ENCODE results near the gene ZNF648.

The ZNF648 gene

GRCh38 chr1:182059936-182060335 lies 1.6 kb downstream of the ZNF648 start:
- Histone ChIP-seq H3K4me1 (ENCODE audit: control insufficient read depth, insufficient read depth, low read depth, low read length) (no peaks in the 10 kb centered on the region), H4K91ac (ENCODE audit: low read length) (no peak overlapping the region), H2BK12ac (ENCODE audit: low read length in 2 of 2) (no peak overlapping the region), H3K14ac (ENCODE audit: low read length in 2 of 2) (no peak overlapping the region), H3K4me3 (ENCODE audit: insufficient read depth in 1 of 2, low read depth in 1 of 2, low read length in 2 of 2) (no peak overlapping the region), H2AK5ac (ENCODE audit: low read length, severe bottlenecking) (no peak overlapping the region), H3K36me3 (ENCODE audit: control insufficient read depth in 1 of 2, insufficient read depth in 2 of 2, low read depth in 1 of 2, low read length in 2 of 2) (no peaks in the 10 kb centered on the region), H3K23ac (ENCODE audit: low read length in 2 of 2) (no peak overlapping the region), H2BK120ac (ENCODE audit: low read depth, low read length) (no peak overlapping the region), H4K8ac (ENCODE audit: low read length) (no peak overlapping the region), H2BK15ac (ENCODE audit: low read depth, poor library complexity, severe bottlenecking) (no peak overlapping the region), H2BK5ac (ENCODE audit: low read depth, low read length, poor library complexity, severe bottlenecking) (no peak overlapping the region), H3K27me3 (ENCODE audit: control insufficient read depth in 1 of 2, insufficient read depth in 1 of 2, low read length in 2 of 2) (peaks cover 0 to 47% of the 10 kb centered on the region in 2 experiments), H3K4me2 (ENCODE audit: low read length, poor library complexity, severe bottlenecking) (no peak overlapping the region), H3K9me3 (ENCODE audit: control insufficient read depth, low read length) (no peaks in the 10 kb centered on the region), H3K79me1 (replicated peaks; ENCODE audit: low read length, poor library complexity, severe bottlenecking) (no peaks in the 10 kb centered on the region), H3K18ac (ENCODE audit: low read depth in 1 of 2, low read length in 2 of 2) (no peak overlapping the region), H3K4ac (ENCODE audit: low read depth in 1 of 2, low read length in 2 of 2) (no peak overlapping the region), H2AFZ (ENCODE audit: low read depth, low read length) (no peak overlapping the region), H3K27ac (ENCODE audit: low read length, poor library complexity, severe bottlenecking) (no peak overlapping the region), H3K9ac (ENCODE audit: low read length) (no peak overlapping the region)
- DNase-seq: no peak
- WGBS: 67% methylated on average over 2 of the region's 2 CpGs

- no peak overlapping the region for H3K18ac ChIP-seq (ENCODE audit: low read depth in 1 of 2, low read length in 2 of 2)
- H3K36me3 ChIP-seq (ENCODE audit: control insufficient read depth in 1 of 2, insufficient read depth in 2 of 2, low read depth in 1 of 2, low read length in 2 of 2): no peaks in the 10 kb centered on the region
- no peak overlapping the region for H3K9ac ChIP-seq (ENCODE audit: low read length)
- no peak overlapping the region for H3K23ac ChIP-seq (ENCODE audit: low read length in 2 of 2)
- no peak overlapping the region for H2AK5ac ChIP-seq (ENCODE audit: low read length, severe bottlenecking)
- H2AFZ ChIP-seq (ENCODE audit: low read depth, low read length): no peak overlapping the region
- H3K27me3 ChIP-seq (ENCODE audit: control insufficient read depth in 1 of 2, insufficient read depth in 1 of 2, low read length in 2 of 2): peaks cover 0 to 45% of the 10 kb centered on the region in 2 experiments
- 90% methylated on average over 78 of the region's 80 CpGs for WGBS
- no peak overlapping the region for H3K4me2 ChIP-seq (ENCODE audit: low read length, poor library complexity, severe bottlenecking)
- H3K9me3 ChIP-seq (ENCODE audit: control insufficient read depth, low read length): no peaks in the 10 kb centered on the region
- no peak overlapping the region for H4K8ac ChIP-seq (ENCODE audit: low read length)
- no peak overlapping the region for H2BK12ac ChIP-seq (ENCODE audit: low read length in 2 of 2)
- H3K4me3 ChIP-seq (ENCODE audit: insufficient read depth in 1 of 2, low read depth in 1 of 2, low read length in 2 of 2): no peak overlapping the region
- DNase-seq: no peak
- no peak overlapping the region for H4K91ac ChIP-seq (ENCODE audit: low read length)
- H3K4me1 ChIP-seq (ENCODE audit: control insufficient read depth, insufficient read depth, low read depth, low read length): no peaks in the 10 kb centered on the region
- H3K4ac ChIP-seq (ENCODE audit: low read depth in 1 of 2, low read length in 2 of 2): no peak overlapping the region
- H3K14ac ChIP-seq (ENCODE audit: low read length in 2 of 2): no peak overlapping the region
- no peak overlapping the region for H2BK5ac ChIP-seq (ENCODE audit: low read depth, low read length, poor library complexity, severe bottlenecking)
- H2BK15ac ChIP-seq (ENCODE audit: low read depth, poor library complexity, severe bottlenecking): no peak overlapping the region
- no peaks in the 10 kb centered on the region for H3K79me1 ChIP-seq (replicated peaks; ENCODE audit: low read length, poor library complexity, severe bottlenecking)
- no peak overlapping the region for H2BK120ac ChIP-seq (ENCODE audit: low read depth, low read length)
- no peak overlapping the region for H3K27ac ChIP-seq (ENCODE audit: low read length, poor library complexity, severe bottlenecking)
These were observed 4.7 kb downstream of the ZNF648 start for GRCh38 chr1:182056601-182057366.

- Histone ChIP-seq H2BK5ac (ENCODE audit: low read depth, low read length, poor library complexity, severe bottlenecking) (no peak overlapping the region), H2BK120ac (ENCODE audit: low read depth, low read length) (no peak overlapping the region), H3K4ac (ENCODE audit: low read depth in 1 of 2, low read length in 2 of 2) (no peak overlapping the region), H2BK15ac (ENCODE audit: low read depth, poor library complexity, severe bottlenecking) (no peak overlapping the region), H2BK12ac (ENCODE audit: low read length in 2 of 2) (no peak overlapping the region), H2AFZ (ENCODE audit: low read depth, low read length) (no peak overlapping the region), H3K9me3 (ENCODE audit: control insufficient read depth, low read length) (no peaks in the 10 kb centered on the region), H3K27ac (ENCODE audit: low read length, poor library complexity, severe bottlenecking) (no peak overlapping the region), H3K27me3 (ENCODE audit: control insufficient read depth in 1 of 2, insufficient read depth in 1 of 2, low read length in 2 of 2) (peaks cover 0 to 29% of the 10 kb centered on the region in 2 experiments), H3K18ac (ENCODE audit: low read depth in 1 of 2, low read length in 2 of 2) (no peak overlapping the region), H3K36me3 (ENCODE audit: control insufficient read depth in 1 of 2, insufficient read depth in 2 of 2, low read depth in 1 of 2, low read length in 2 of 2) (no peaks in the 10 kb centered on the region), H3K23ac (ENCODE audit: low read length in 2 of 2) (no peak overlapping the region), H3K4me2 (ENCODE audit: low read length, poor library complexity, severe bottlenecking) (no peak overlapping the region), H4K8ac (ENCODE audit: low read length) (no peak overlapping the region), H3K4me1 (ENCODE audit: control insufficient read depth, insufficient read depth, low read depth, low read length) (no peaks in the 10 kb centered on the region), H3K14ac (ENCODE audit: low read length in 2 of 2) (no peak overlapping the region), H4K91ac (ENCODE audit: low read length) (no peak overlapping the region), H3K4me3 (ENCODE audit: insufficient read depth in 1 of 2, low read depth in 1 of 2, low read length in 2 of 2) (no peak overlapping the region), H2AK5ac (ENCODE audit: low read length, severe bottlenecking) (no peak overlapping the region), H3K9ac (ENCODE audit: low read length) (no peak overlapping the region), H3K79me1 (replicated peaks; ENCODE audit: low read length, poor library complexity, severe bottlenecking) (no peaks in the 10 kb centered on the region)
- WGBS: 59% methylated on average over 3 of the region's 4 CpGs
- no peak for DNase-seq
These were observed 6.7 kb downstream of the ZNF648 start for GRCh38 chr1:182054698-182055326.

GRCh38 chr1:182052355-182052754 lies 9.2 kb downstream of the ZNF648 start:
- no peak overlapping the region for H2AFZ ChIP-seq (ENCODE audit: low read depth, low read length)
- no peak overlapping the region for H3K23ac ChIP-seq (ENCODE audit: low read length in 2 of 2)
- H3K9me3 ChIP-seq (ENCODE audit: control insufficient read depth, low read length): no peaks in the 10 kb centered on the region

More at GRCh38 chr1:182052355-182052754, 9.2 kb downstream of the ZNF648 start:
- no peak overlapping the region for H2BK15ac ChIP-seq (ENCODE audit: low read depth, poor library complexity, severe bottlenecking)
- H4K8ac ChIP-seq (ENCODE audit: low read length): no peak overlapping the region
- H2BK12ac ChIP-seq (ENCODE audit: low read length in 2 of 2): no peak overlapping the region
- 85% methylated on average over 2 of the region's 2 CpGs for WGBS
- H3K4ac ChIP-seq (ENCODE audit: low read depth in 1 of 2, low read length in 2 of 2): no peak overlapping the region
- H3K36me3 ChIP-seq (ENCODE audit: control insufficient read depth in 1 of 2, insufficient read depth in 2 of 2, low read depth in 1 of 2, low read length in 2 of 2): no peaks in the 10 kb centered on the region
- no peak for DNase-seq
- H3K4me2 ChIP-seq (ENCODE audit: low read length, poor library complexity, severe bottlenecking): no peak overlapping the region
- no peaks in the 10 kb centered on the region for H3K4me1 ChIP-seq (ENCODE audit: control insufficient read depth, insufficient read depth, low read depth, low read length)
- no peak overlapping the region for H2AK5ac ChIP-seq (ENCODE audit: low read length, severe bottlenecking)
- no peaks in the 10 kb centered on the region for H3K79me1 ChIP-seq (replicated peaks; ENCODE audit: low read length, poor library complexity, severe bottlenecking)
- H2BK5ac ChIP-seq (ENCODE audit: low read depth, low read length, poor library complexity, severe bottlenecking): no peak overlapping the region
- H3K27ac ChIP-seq (ENCODE audit: low read length, poor library complexity, severe bottlenecking): no peak overlapping the region
- peaks cover 0 to 14% of the 10 kb centered on the region in 2 experiments for H3K27me3 ChIP-seq (ENCODE audit: control insufficient read depth in 1 of 2, insufficient read depth in 1 of 2, low read length in 2 of 2)
- no peak overlapping the region for H3K14ac ChIP-seq (ENCODE audit: low read length in 2 of 2)
- H3K18ac ChIP-seq (ENCODE audit: low read depth in 1 of 2, low read length in 2 of 2): no peak overlapping the region
- no peak overlapping the region for H3K9ac ChIP-seq (ENCODE audit: low read length)
- no peak overlapping the region for H4K91ac ChIP-seq (ENCODE audit: low read length)
- H2BK120ac ChIP-seq (ENCODE audit: low read depth, low read length): no peak overlapping the region
- H3K4me3 ChIP-seq (ENCODE audit: insufficient read depth in 1 of 2, low read depth in 1 of 2, low read length in 2 of 2): no peak overlapping the region

Data from mesenchymal stem cell (in vitro differentiated cells and primary cell).